Prostate gland (tissue), 2 donors: ENCODE data around the gene ARL16. TPM values are rescaled to one million over a fixed set of nuclear protein-coding genes. Genes with fewer than 3 reads are reported as not detected.

Experiments used
- DNase-seq: peaks from one replicate; pipeline ENCODE4 v3.0.0-alpha.2; 2019; ENCODE audit warnings: low spot score
- H3K27ac ChIP-seq, 2 donors: fragments of 200-600 bp; sonication (generic); 2 replicates each; pipeline ENCODE4 v1.5.1; 2017 to 2019
- H3K27me3 ChIP-seq: fragments of 200-600 bp; sonication (generic); replicated peaks from 2 replicates; pipeline ENCODE4 v1.5.1; 2019; ENCODE audit not compliant: insufficient read depth
- H3K36me3 ChIP-seq, 2 donors: fragments of 200-600 bp; sonication (generic); 1 replicate in 1 of 2; 2 replicates in 1 of 2; pipeline versions ENCODE4 v1.5.1 to v1.8.1; 2017 to 2019
- H3K4me1 ChIP-seq: fragments of 200-600 bp; sonication (generic); replicated peaks from 2 replicates; pipeline ENCODE4 v1.5.1; 2019
- H3K4me3 ChIP-seq, 2 donors: fragments of 200-600 bp; sonication (generic); 2 replicates each; pipeline ENCODE4 v1.5.1; 2017 to 2019
- H3K9me3 ChIP-seq: fragments of 200-600 bp; sonication (generic); 2 replicates; pipeline ENCODE4 v1.5.1; 2017
- POLR2A ChIP-seq: fragments of 450-650 bp; IDR thresholded peaks from one replicate; pipeline ENCODE4 v1.6.1; 2016; ENCODE audit warnings: antibody characterized with exemption, mild to moderate bottlenecking
- POLR2AphosphoS5 ChIP-seq: sonication (generic); formaldehyde crosslinking; IDR thresholded peaks from one replicate; pipeline ENCODE4 v1.6.1; 2017; ENCODE audit warnings: antibody characterized with exemption
- WGBS: methylation state at CpG from one replicate; pipeline ENCODE4 v1.1.5; 2018; 5-methylcytosine and 5-hydroxymethylcytosine counted together
- intact Hi-C: fragments of 100-400 bp; cut with DNase I; formaldehyde crosslinking; loops from one replicate; pipeline ENCODE4 v1.14.2; 2022
- total RNA-seq, 2 donors: library from RNA; depleted of rRNA; stranded (reverse); fragments of >200 nt; gene quantifications; one replicate each; pipeline ENCODE4 v1.1.0, GENCODE V29; 2016
- TF ChIP-seq, protein P1 (sequence below), 4 experiments: fragments of 200-600 bp in 2 of 4; fragments of 450-650 bp in 2 of 4; sonication (generic) in 2 of 4; IDR thresholded peaks; 1 replicate in 3 of 4; 2 replicates in 1 of 4; pipeline ENCODE4 v1.5.1; 2016 to 2019; ENCODE audit warnings: antibody characterized with exemption in 4 of 4, mild to moderate bottlenecking in 2 of 4, moderate library complexity in 2 of 4

Gene ARL16
- total RNA-seq, 2 donors from 2014 or later: 27.9 to 49.5 TPM

DNA sequence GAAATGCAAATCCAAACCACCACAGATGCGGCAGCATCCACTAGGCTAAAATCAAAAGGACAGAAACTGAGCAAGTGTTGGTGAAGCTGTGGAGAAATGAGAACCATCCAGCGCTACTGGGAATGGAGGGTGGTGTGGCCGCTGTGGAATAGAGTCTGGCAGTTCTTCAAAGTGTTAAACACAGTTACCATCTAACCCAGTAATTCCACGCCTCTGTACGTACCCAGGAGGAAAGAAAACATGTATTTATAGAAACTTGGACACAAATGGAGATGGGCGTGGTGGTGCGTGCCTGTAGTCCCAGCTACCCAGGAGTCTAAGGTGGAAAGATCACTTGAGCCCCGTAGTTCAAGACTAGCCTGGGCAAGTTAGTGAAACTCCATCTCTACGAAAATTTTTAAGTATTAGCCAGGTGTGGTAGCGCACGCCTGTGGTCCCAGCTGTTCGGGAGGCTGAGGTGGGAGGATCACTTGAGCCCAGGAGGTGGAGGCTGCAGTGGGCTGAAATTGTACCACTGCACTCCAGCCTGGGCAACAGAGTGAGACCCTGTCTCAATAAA, 40.1 kb upstream of the ARL16 start:
- peak; percentile 81 for DNase-seq
- intact Hi-C loops: no loop called here
- H3K4me3 ChIP-seq: no peak overlapping the region
- no peaks in the 10 kb centered on the region for H3K36me3 ChIP-seq
- H3K9me3 ChIP-seq: no peaks in the 10 kb centered on the region
- WGBS: 36% methylated on average over 12 of the region's 12 CpGs
- peaks cover 8% of the 10 kb centered on the region for H3K4me1 ChIP-seq
- no peaks in the 10 kb centered on the region for H3K27me3 ChIP-seq
- peak overlapping the region; percentile 80 to 86 for H3K27ac ChIP-seq
- TF ChIP-seq, protein P1, sequence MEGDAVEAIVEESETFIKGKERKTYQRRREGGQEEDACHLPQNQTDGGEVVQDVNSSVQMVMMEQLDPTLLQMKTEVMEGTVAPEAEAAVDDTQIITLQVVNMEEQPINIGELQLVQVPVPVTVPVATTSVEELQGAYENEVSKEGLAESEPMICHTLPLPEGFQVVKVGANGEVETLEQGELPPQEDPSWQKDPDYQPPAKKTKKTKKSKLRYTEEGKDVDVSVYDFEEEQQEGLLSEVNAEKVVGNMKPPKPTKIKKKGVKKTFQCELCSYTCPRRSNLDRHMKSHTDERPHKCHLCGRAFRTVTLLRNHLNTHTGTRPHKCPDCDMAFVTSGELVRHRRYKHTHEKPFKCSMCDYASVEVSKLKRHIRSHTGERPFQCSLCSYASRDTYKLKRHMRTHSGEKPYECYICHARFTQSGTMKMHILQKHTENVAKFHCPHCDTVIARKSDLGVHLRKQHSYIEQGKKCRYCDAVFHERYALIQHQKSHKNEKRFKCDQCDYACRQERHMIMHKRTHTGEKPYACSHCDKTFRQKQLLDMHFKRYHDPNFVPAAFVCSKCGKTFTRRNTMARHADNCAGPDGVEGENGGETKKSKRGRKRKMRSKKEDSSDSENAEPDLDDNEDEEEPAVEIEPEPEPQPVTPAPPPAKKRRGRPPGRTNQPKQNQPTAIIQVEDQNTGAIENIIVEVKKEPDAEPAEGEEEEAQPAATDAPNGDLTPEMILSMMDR (IDR thresholded peaks at IDR 0.05): peak in 1 of 4 experiments; percentile 3
- TF ChIP-seq POLR2A: peak; percentile 48
- TF ChIP-seq POLR2AphosphoS5: peak; percentile 91

DNA sequence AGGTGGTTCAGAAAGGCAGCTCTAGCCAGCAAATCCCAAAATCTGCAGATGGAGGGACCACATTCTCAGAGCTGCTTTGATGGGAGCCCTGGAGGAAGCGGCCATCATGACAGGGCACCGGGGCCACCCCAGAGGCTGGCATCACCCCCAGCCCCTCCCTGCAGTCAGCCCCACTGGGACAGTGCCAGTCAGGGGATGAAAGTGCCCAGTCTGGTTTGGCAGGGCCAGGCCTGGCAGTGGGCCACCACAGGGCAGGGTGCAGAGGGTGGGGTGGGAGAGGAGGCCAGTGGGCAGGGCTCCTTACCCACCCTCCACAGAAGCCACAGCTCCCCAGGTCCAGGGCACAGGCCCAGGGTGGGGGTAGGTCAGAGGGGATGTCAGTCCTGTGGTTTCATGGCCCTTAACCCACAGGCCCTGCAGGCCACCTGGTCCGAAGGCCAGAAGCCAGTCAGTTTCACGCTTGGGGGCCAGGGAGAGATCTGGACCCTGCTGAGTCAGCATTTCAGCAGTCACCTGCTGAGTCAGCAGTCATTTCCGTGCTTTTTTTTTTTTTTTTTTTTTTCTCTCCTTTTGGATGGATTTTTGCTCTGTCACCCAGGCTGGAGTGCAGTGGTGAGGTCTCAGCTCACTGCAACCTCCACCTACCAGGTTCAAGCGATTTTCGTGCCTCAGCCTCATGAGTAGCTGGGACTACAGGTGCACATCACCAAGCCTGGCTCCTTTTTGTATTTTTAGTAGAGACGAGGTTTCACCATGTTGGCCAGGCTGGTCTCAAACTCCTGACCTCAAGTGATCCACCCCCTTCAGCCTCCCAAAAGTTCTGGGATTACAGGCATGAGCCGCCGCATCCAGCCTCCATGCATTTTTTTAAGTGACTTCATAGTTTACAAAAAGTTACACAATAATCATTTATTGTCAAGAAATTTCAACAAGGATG, 38.9 kb upstream of the ARL16 start:
- peak overlapping the region; percentile 80 to 86 for H3K27ac ChIP-seq
- no peaks in the 10 kb centered on the region for H3K36me3 ChIP-seq
- intact Hi-C loops: no loop called here
- TF ChIP-seq, protein P1 (IDR thresholded peaks at IDR 0.05): peak in 1 of 4 experiments; percentile 36
- peak; percentile 94 for TF ChIP-seq POLR2AphosphoS5
- TF ChIP-seq POLR2A: no peak
- H3K4me3 ChIP-seq: no peak overlapping the region
- H3K9me3 ChIP-seq: no peaks in the 10 kb centered on the region
- H3K4me1 ChIP-seq: peaks cover 8% of the 10 kb centered on the region
- no peaks in the 10 kb centered on the region for H3K27me3 ChIP-seq
- WGBS: 37% methylated on average over 10 of the region's 10 CpGs
- DNase-seq: peak; percentile 90

DNA sequence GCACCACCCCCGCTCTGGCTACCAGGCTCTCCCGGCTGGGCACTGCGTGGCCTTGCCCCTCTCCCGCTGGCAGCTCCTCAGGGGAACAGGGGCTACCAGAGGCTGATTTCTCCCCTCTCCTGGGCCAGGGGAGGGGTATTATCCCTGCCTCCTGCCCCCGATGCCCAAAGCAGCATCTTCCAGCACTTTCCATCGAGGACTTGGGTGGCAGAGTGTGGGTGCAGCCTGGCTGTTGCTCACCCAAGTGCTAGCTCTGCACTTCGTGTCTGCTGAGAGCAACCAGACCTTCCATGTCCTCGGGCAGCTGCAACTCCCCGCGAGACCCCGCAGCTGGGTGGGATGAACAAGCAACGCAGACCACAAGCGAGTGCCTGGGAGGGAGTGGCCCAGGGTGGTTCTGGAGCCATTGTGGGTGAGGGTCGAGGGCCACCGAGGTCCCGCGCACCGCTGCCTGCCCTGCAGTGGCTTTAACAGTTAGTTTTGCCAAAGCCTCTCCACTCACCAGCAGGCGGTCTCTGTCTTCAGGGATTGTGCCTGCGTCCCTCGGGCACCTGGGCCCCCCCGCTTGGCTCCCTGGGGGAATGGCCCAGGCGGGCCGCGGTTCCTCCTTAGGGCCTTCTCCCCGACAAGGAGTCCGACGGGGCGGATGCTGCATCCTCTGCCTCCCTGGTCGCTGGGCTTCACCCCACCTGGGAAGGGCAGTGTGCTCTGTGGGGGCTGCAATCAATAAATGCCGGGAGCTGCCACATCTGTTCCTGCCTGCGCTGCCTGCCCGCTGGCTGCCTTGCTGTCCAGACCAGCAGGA, 36.9 kb upstream of the ARL16 start:
- TF ChIP-seq, protein P1 (IDR thresholded peaks at IDR 0.05): no peak
- TF ChIP-seq POLR2AphosphoS5: no peak
- TF ChIP-seq POLR2A: no peak
- DNase-seq: no peak
- 85% methylated on average over 33 of the region's 33 CpGs for WGBS

DNA sequence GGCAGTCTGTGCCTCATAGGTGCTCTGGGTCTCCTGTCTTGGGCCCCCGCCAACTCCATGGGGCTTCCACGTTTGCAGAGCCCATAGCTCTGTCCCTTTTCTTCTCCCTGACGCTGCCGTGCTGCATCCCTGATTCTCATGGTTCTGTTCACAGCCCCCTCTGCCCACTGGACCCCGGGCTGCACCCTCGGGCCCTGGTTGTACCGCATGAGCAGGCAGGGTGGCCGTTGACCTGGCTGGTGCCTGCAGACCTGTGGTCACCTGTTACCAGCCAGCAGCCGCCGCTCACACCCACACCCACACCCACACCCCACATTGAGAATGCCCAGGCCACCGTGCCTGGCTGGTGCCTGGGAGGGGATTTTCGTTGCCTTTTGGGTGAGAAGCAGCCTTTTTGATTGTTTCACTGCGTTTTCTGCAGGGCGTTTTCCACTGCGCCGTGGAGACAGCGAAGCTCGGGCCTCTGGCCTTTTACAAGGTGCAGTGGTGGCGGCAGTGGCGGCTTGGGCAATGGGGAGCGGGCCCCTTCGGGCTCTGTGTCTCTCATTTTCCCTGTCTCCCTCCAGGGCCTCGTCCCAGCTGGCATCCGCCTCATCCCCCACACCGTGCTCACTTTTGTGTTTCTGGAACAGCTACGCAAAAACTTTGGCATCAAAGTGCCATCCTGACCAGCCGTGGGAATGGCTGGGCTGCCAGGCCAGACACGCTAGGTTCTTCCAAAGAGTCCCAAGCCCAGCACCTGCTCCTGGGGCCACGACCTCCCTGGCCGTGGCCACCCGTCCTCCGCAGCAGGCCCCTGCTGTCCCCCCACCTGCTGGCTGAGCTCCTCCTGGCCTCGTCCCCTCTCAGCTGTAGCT, 36.0 kb upstream of the ARL16 start:
- Histone ChIP-seq H3K27me3 (no peaks in the 10 kb centered on the region), H3K27ac (no peak overlapping the region), H3K36me3 (no peaks in the 10 kb centered on the region), H3K4me3 (no peak overlapping the region), H3K4me1 (peaks cover 8% of the 10 kb centered on the region), H3K9me3 (no peaks in the 10 kb centered on the region)
- intact Hi-C loops: no loop called here
- WGBS: 84% methylated on average over 33 of the region's 33 CpGs
- TF ChIP-seq, protein P1 (IDR thresholded peaks at IDR 0.05): no peak
- no peak for TF ChIP-seq POLR2A
- no peak for TF ChIP-seq POLR2AphosphoS5
- DNase-seq: no peak

More for the DNA sequence above, 36.9 kb upstream of the ARL16 start:
- no peak overlapping the region for H3K4me3 ChIP-seq
- H3K27me3 ChIP-seq: no peaks in the 10 kb centered on the region
- intact Hi-C loops: no loop called here
- H3K36me3 ChIP-seq: no peaks in the 10 kb centered on the region
- no peaks in the 10 kb centered on the region for H3K9me3 ChIP-seq
- H3K4me1 ChIP-seq: peaks cover 8% of the 10 kb centered on the region
- H3K27ac ChIP-seq: no peak overlapping the region
